Activated CD4-positive, alpha-beta T cell treated with anti-CD3 and anti-CD28 coated beads for 4 hours (primary cell): ENCODE data around the gene RABAC1.
"Not testable (repeated sequence)": the region's sequence is repeated elsewhere in the genome, so short reads cannot be mapped to it uniquely, and the experiment has no call there.

Source experiments
- DNase-seq, 2 donors: peaks; one replicate each; pipeline ENCODE4 v3.0.0-alpha.2; 2020

The RABAC1 gene

DNA sequence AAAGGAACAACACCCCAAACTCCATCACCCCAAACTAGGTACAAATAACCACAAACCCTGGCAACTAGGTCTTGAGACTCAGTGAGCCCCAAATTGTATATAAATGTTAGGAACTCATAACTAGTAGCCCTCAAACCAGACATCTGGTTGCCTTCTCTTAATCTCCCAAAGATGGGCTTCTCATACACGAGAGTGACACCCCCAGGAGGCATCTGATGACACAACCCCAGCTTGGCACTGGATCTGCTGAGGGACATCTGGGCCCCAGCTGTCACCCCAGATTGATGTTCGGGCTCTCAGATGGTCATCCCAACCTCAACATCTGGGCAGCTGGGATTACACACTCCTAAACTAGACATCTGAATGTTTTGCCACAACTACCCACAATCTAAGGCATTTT is 14.8 kb downstream of the RABAC1 start:
- no peak for DNase-seq

DNA sequence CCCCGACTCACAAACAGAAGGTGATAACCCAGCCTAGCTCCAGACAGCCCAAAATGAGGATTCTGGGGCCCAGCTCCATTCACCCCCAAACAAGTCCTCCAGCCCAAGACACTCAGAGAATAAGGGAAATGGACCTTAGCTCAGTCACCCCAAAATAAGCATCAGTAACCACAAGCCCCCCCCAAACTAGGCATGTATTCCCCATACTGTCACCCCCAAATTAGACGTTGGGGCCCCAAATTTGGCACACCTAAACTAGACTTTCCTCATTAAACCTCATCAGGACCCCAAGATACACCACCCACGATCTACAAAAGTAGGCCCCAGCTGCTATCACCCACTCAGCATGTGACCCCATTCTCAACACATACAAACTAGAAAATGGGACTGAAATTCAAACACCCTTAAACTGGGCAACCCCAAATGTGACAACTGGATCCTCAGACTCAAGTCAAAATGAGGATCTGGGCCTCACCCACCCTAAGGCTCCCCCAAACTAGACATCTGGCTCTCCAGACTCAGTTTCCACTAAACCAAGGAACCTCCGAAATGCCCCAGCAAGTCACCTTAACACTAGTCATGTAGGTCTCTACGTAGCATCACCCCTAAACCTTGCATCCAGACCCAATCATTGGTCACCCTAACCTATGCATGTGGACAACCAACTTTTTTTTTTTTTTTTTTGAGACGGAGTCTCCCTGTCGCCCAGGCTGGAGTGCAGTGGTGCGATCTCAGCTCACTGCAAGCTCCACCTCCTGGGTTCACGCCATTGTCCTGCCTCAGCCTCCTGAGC is 17.5 kb downstream of the RABAC1 start:
- DNase-seq, result no peak

- no peak for DNase-seq
Observed at GRCh38 chr19:41940731-41941409, 18.3 kb downstream of the RABAC1 start.

DNA sequence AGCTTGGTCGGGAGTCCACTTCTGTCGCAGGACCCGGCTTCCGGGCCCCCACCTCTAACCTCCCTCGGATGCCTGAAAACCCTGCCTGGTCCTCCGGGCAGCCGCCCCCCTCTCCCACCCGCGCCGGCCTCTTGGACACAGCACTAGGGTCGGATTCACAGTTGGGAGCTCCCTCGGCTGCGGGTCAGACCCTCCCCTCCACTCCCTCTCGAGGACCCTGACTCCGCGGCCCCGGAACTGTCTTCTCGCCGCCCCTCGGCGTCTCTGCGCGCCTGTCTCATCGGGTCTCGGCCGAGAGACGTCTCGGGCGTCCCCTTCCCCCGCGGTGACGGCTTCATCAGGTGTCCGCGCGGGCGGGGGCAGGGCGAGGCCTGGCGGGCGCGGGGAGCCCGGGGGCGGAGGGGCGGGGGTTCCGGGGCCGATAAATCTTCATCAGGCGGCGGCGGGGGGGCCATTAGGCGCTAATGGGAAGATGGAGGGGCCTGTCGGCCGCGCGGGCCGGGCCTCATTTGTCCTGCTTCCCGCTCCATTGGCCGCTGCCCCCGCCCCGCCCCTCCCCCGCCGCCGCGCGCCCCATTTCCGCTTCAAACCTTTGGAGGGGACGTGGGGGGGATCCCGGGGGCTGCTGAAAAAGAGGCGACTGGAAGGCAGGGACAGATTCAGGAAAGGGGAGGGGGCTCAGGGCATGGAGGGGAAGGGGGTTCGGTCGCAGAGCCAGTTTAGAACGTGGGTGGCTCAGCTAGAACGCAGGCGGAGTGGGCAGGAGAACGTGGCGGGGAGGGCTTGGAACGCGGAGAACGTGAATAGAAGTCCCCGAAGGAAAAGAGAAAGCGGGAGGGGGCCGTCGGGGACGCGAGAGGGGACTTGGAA is 19.0 kb downstream of the RABAC1 start:
- DNase-seq, result peak; percentile 67 to 75

GRCh38 chr19:41939209-41939608 is 19.9 kb downstream of the RABAC1 start:
- not testable (repeated sequence) for DNase-seq

GRCh38 chr19:41937525-41938468 is 21.3 kb downstream of the RABAC1 start:
- DNase-seq, result no peak

GRCh38 chr19:41936961-41937360 is 22.2 kb downstream of the RABAC1 start:
- no peak for DNase-seq

DNA sequence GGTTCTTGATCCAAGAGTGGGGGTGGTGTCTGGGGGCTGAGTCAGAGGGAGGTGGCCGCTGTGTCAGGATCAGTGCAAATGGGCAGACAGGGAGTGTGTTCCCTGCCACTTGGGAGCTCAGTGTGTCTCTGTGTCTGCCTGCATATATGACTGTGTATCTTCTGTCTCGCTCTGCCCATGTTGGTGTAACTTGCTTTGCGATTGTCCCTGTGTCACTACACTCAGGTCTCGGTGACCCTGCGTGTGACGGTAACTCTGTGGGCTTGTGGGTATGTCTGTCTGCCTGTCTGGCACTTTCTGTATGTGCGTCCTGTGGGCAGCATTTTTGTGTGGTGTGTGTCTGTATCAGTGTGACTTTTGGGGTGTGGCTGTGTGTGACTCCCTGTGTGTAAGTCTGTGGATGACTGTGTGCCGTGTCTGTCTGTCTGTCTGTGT is 22.7 kb downstream of the RABAC1 start:
- peak in 1 of 2 donors; percentile 43 for DNase-seq

GRCh38 chr19:41935760-41936415 is 23.2 kb downstream of the RABAC1 start:
- peak in 1 of 2 donors; percentile 42 for DNase-seq

GRCh38 chr19:41934849-41935374 is 24.2 kb downstream of the RABAC1 start:
- DNase-seq, result peak; percentile 76 to 85

- DNase-seq, result no peak
Observed at GRCh38 chr19:41933693-41934426, 25.3 kb downstream of the RABAC1 start.

DNA sequence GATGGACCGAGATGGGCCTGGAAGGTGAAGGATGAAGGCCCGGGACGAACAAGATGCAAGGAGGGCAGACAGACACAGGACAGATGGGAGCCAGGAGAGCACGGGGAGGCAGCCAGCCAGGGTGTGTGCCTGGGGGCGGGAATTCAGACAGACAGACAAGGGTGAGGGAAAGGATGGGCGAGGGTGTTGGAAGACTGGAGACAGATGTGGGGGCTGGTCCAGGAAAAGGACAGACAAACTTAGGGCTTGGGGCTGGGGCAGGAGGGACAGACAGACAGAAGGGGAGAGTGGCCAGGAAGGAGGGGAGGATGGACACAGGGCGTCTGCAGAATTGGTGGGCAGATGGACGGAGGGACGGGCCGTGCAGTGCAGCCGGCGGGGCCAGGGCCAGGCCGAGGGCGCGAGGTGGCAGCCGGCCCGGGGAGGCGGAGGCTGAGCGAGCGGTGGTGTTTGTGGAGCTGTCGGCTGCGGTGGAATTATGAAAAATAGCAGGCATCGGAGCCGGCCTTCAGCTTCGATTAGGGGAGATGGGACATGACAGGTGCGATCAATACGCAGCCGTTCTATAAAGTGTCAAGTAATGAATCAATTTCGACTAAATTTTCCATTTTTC is 26.3 kb downstream of the RABAC1 start:
- DNase-seq, result no peak

GRCh38 chr19:41932259-41932719 is 26.8 kb downstream of the RABAC1 start:
- no peak for DNase-seq

- no peak for DNase-seq
Observed at GRCh38 chr19:41930926-41931592, 28.1 kb downstream of the RABAC1 start.

DNA sequence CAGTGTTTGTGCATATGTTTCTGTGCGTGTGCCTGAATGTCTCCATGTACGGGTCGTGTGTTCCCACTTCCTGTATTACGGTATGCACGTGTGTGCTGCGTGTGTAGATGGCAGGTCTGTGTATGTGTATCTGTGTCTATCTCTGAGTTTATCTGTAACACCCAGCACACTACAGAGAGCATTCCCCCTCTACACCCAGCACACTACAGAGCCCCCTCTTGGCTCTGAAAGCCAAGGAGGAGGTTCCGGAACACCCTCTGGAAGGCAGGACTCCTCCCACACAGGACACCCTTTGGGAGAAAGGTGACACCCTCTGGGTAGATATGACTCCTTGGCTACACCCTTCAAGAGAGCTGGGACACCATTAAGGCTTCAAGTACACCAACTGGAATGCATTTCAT is 28.8 kb downstream of the RABAC1 start:
- DNase-seq, result no peak

- no peak for DNase-seq
Observed at GRCh38 chr19:41929536-41930071, 29.5 kb downstream of the RABAC1 start.

DNA sequence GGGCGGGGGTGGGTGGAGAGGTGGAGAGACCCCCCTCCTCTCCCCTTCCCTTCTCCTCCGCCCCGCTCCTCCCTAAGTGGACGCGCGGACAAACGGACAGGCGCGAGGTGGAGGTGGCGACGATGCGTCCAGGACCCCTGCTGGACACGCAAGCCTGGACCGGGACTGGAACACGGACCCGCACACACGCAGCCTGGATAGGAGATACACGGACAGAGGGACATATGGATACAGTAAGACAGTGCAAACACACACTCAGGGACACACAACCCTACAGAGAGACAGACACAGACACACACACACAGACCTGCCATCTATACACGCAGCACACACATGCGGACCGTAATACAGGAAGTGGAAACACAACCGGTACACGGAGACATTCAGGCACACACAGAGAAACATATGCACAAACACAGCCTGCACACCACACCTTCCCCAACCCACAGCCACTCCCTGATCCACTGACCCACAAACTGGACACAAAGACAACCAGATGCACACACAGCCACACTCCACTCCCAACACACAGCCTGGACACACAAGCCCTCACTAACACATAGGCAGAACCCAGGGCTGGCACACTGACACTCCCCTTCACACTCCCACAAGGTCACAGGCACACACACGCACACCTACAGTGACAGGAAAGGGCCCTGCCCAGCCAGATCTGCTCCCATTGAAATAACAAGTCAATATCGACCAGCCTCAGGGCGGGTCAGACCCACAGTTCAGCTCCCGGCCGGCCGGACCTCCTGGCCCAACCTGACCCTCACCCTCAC is 30.2 kb downstream of the RABAC1 start:
- DNase-seq, result peak in 1 of 2 donors; percentile 43

DNA sequence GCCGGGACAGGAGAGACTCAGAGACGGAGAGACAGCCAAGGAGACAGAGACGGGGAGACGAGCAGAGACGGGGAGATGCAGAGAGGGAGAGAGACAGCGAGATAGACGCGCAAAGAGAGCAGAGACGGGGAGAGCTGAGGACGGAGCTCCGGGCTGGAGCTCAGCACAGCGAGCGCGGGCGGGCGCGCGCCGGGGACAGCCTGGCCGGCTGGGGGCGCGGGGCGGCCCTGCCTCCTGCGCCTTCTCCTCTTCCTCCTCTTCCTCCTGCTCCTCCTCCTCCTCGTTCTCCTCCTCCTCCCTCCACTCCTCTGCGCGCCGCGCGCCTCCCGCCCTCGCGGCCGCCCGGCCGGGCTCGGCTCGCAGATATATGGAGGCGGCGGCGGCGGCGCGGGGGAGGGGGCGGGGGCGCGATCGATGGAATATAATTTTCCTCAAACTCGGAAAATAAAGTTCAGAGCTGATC is 30.9 kb downstream of the RABAC1 start, which contains the start of gene ERFL:
Gene ERFL (minus strand): TSS at position 229 of the 463 bp plus-strand sequence. CDS start 15,530 bp downstream, outside the sequence.
- peak; percentile 46 to 55 for DNase-seq
